HEK293 (cell line): ENCODE results near the gene NECTIN1.
A peak's percentile ranks its signal among the peaks of the same experiment; 100 is the strongest.

Experiments
- CTCF ChIA-PET: fragments of 350-600 bp; formaldehyde crosslinking; extraction: SDS; loops from one replicate; lab custom pipeline; 2021; ENCODE audit warnings: antibody characterized with exemption; lab: Yijun Ruan, JAX
- POLR2A ChIA-PET: fragments of 300-600 bp; formaldehyde crosslinking; extraction: SDS; loops from one replicate; lab custom pipeline; 2020; ENCODE audit warnings: antibody characterized with exemption, inconsistent platforms; lab: Yijun Ruan, JAX
- H3K27ac ChIP-seq: fragments of 200-500 bp; sonication (Bioruptor generic); 2 replicates; pipeline ENCODE4 v1.5.1; 2014; ENCODE audit warnings: low read depth, low read length, control low read depth, inconsistent platforms; ENCODE audit errors: extremely low read depth
- H3K36me3 ChIP-seq, 2 experiments: fragments of 200-500 bp in 1 of 2; sonication (Bioruptor generic) in 1 of 2; 1 replicate in 1 of 2; 2 replicates in 1 of 2; pipeline ENCODE4 v1.5.1; 2014 to 2017; ENCODE audit warnings: inconsistent platforms in 2 of 2, low read length in 2 of 2; ENCODE audit not compliant: control insufficient read depth in 2 of 2, insufficient read depth in 1 of 2
- H3K4me1 ChIP-seq: fragments of 200-500 bp; sonication (Bioruptor generic); 2 replicates; pipeline ENCODE4 v1.5.1; 2014; ENCODE audit warnings: mild to moderate bottlenecking, low read length, inconsistent platforms; ENCODE audit not compliant: control insufficient read depth, insufficient read depth
- H3K4me3 ChIP-seq: 2 replicates; pipeline ENCODE4 v1.5.1; 2011; ENCODE audit warnings: low read depth, mild to moderate bottlenecking, control low read depth, low read length, moderate library complexity
- H3K9me3 ChIP-seq: fragments of 200-500 bp; sonication (Bioruptor generic); 2 replicates; pipeline ENCODE4 v1.5.1; 2014; ENCODE audit warnings: low read depth, low read length, inconsistent platforms; ENCODE audit not compliant: control insufficient read depth, insufficient read depth
- GLIS1 ChIP-seq: fragments of 450-650 bp; formaldehyde crosslinking; IDR thresholded peaks from 2 replicates; pipeline ENCODE4 v1.5.1; 2016; ENCODE audit warnings: missing biosample characterization, missing genetic modification characterization
- KLF1 ChIP-seq: fragments of 450-650 bp; formaldehyde crosslinking; IDR thresholded peaks from 2 replicates; pipeline ENCODE4 v1.5.1; 2016; ENCODE audit warnings: missing biosample characterization, missing genetic modification characterization
- SALL2 ChIP-seq: fragments of 450-650 bp; formaldehyde crosslinking; IDR thresholded peaks from 2 replicates; pipeline ENCODE4 v1.5.0; 2017; ENCODE audit warnings: missing biosample characterization, mild to moderate bottlenecking, missing genetic modification characterization, borderline replicate concordance
- SP3 ChIP-seq: fragments of 450-650 bp; formaldehyde crosslinking; IDR thresholded peaks from 2 replicates; pipeline ENCODE4 v1.5.1; 2016; ENCODE audit warnings: missing biosample characterization, missing genetic modification characterization
- ZBTB10 ChIP-seq: fragments of 450-650 bp; formaldehyde crosslinking; IDR thresholded peaks from 2 replicates; pipeline ENCODE4 v1.5.1; 2016; ENCODE audit warnings: missing biosample characterization, missing genetic modification characterization
- ZBTB17 ChIP-seq: fragments of 450-650 bp; formaldehyde crosslinking; IDR thresholded peaks from 2 replicates; pipeline ENCODE4 v1.5.1; 2016; ENCODE audit warnings: missing biosample characterization, missing genetic modification characterization
- ZBTB44 ChIP-seq: fragments of 450-650 bp; IDR thresholded peaks from 2 replicates; pipeline ENCODE4 v1.5.1; 2018; ENCODE audit warnings: missing biosample characterization, mild to moderate bottlenecking, missing genetic modification characterization
- ZBTB6 ChIP-seq: fragments of 450-650 bp; formaldehyde crosslinking; IDR thresholded peaks from 2 replicates; pipeline ENCODE4 v1.5.1; 2017; ENCODE audit warnings: missing biosample characterization, missing genetic modification characterization
- ZIC2 ChIP-seq: fragments of 450-650 bp; formaldehyde crosslinking; IDR thresholded peaks from 2 replicates; pipeline ENCODE4 v1.5.1; 2016; ENCODE audit warnings: missing biosample characterization, missing genetic modification characterization
- ZNF10 ChIP-seq: fragments of 450-650 bp; formaldehyde crosslinking; IDR thresholded peaks from 2 replicates; pipeline ENCODE4 v1.5.1; 2017; ENCODE audit warnings: missing biosample characterization, missing genetic modification characterization
- ZNF169 ChIP-seq: fragments of 450-650 bp; formaldehyde crosslinking; IDR thresholded peaks from 2 replicates; pipeline ENCODE4 v1.5.1; 2016; ENCODE audit warnings: missing biosample characterization, missing genetic modification characterization
- ZNF202 ChIP-seq: fragments of 450-650 bp; formaldehyde crosslinking; IDR thresholded peaks from 2 replicates; pipeline ENCODE4 v1.5.1; 2016; ENCODE audit warnings: missing biosample characterization, missing genetic modification characterization, borderline replicate concordance
- ZNF341 ChIP-seq: fragments of 450-650 bp; formaldehyde crosslinking; IDR thresholded peaks from 2 replicates; pipeline ENCODE4; 2016; ENCODE audit warnings: low read depth, missing biosample characterization, missing genetic modification characterization
- ZNF391 ChIP-seq: fragments of 450-650 bp; formaldehyde crosslinking; IDR thresholded peaks from 2 replicates; pipeline ENCODE4 v1.5.1; 2016; ENCODE audit warnings: low read depth, missing biosample characterization, missing genetic modification characterization, borderline replicate concordance
- ZNF416 ChIP-seq: fragments of 450-650 bp; formaldehyde crosslinking; IDR thresholded peaks from 2 replicates; pipeline ENCODE4 v1.5.1; 2016; ENCODE audit warnings: missing biosample characterization, missing genetic modification characterization
- ZNF558 ChIP-seq: fragments of 450-650 bp; formaldehyde crosslinking; IDR thresholded peaks from 2 replicates; pipeline ENCODE4 v1.5.1; 2016; ENCODE audit warnings: missing biosample characterization, missing genetic modification characterization
- ZNF621 ChIP-seq: fragments of 450-650 bp; formaldehyde crosslinking; IDR thresholded peaks from 2 replicates; pipeline ENCODE4 v1.5.1; 2017; ENCODE audit warnings: missing biosample characterization, missing genetic modification characterization
- ZNF629 ChIP-seq: fragments of 450-650 bp; formaldehyde crosslinking; IDR thresholded peaks from 2 replicates; pipeline ENCODE4 v1.5.1; 2017; ENCODE audit warnings: missing biosample characterization, missing genetic modification characterization
- ZNF785 ChIP-seq: fragments of 450-650 bp; formaldehyde crosslinking; IDR thresholded peaks from 2 replicates; pipeline ENCODE4 v1.5.1; 2016; ENCODE audit warnings: missing biosample characterization, missing genetic modification characterization
- ZNF843 ChIP-seq: fragments of 450-650 bp; formaldehyde crosslinking; IDR thresholded peaks from 2 replicates; pipeline ENCODE4 v1.5.1; 2016; ENCODE audit warnings: missing biosample characterization, missing genetic modification characterization

NECTIN1 gene

DNA sequence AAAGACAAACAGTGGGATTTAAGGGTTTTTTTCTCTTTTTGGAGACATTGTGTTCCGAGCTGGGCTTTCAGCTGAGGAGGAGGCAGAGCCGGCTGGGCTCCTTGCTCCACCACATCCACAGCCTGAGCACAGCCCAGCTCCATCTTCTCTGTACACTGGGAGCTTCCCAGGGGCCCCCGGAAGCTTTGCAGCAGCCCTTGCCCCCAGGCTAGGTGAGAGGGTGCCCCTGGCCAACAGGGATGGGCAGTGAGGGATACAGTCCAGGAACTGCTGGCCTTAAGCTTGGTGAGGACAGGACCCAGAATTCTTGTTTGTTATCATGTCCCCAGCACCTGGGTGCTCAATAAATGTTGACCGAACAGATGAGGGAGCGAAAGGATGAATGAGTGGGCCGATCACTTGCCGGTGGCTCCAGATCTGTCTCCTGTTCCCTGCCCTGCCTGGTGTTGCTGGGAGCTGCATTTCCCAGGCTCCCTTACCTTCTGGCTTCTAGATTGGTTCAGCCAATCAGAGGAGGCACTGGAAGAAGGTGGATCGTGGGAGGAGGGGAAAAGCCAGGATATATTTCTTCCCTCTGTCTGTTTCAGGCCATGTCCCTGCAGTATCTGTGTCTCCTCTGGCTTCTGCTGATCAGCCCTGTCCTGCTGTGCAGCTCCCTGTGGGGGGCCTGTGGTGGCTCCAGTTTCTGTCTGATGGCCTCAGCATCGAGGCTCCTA, 26.5 kb upstream of the NECTIN1 start:
- no peaks in the 10 kb centered on the region for H3K9me3 ChIP-seq
- no peak overlapping the region for H3K27ac ChIP-seq
- no peaks in the 10 kb centered on the region for H3K4me1 ChIP-seq
- H3K36me3 ChIP-seq: no peaks in the 10 kb centered on the region
- H3K4me3 ChIP-seq: no peak overlapping the region
- CTCF ChIA-PET: interaction anchor here (0.6 to 1.5 kb wide), 2 partner anchors 36 to 353 kb away, joined by 3 to 5 read pairs; no protein-coding TSS in a partner anchor
- TF ChIP-seq ZNF843 (tag by site-specific recombination) (no peak), ZBTB17 (tag by site-specific recombination) (0 out of 2 replicates have a peak, but pooled peaks have one; percentile 27), ZIC2 (tag by site-specific recombination) (peak; percentile 78), SP3 (tag by site-specific recombination) (no peak), ZNF341 (tag by site-specific recombination) (no peak), ZNF416 (tag by site-specific recombination) (no peak), GLIS1 (tag by site-specific recombination) (peak; percentile 51; the same call in 1 of the 2 replicates), ZNF785 (tag by site-specific recombination) (no peak), ZNF169 (tag by site-specific recombination) (no peak), ZBTB6 (no peak; the same call in 1 of the 2 replicates)
- POLR2A ChIA-PET: no interaction called here

GRCh38 chr11:119754656-119755355, 25.8 kb upstream of the NECTIN1 start:
- no peak for TF ChIP-seq ZBTB10 (tag by site-specific recombination)
- Histone ChIP-seq H3K27ac (no peak overlapping the region), H3K4me1 (no peaks in the 10 kb centered on the region), H3K9me3 (no peaks in the 10 kb centered on the region), H3K36me3 (no peaks in the 10 kb centered on the region), H3K4me3 (no peak overlapping the region)
- ChIA-PET POLR2A (no interaction called here), CTCF (interaction anchor here (1.5 kb wide), 1 partner anchor 354 kb away, joined by 5 read pairs; no protein-coding TSS in a partner anchor)

DNA sequence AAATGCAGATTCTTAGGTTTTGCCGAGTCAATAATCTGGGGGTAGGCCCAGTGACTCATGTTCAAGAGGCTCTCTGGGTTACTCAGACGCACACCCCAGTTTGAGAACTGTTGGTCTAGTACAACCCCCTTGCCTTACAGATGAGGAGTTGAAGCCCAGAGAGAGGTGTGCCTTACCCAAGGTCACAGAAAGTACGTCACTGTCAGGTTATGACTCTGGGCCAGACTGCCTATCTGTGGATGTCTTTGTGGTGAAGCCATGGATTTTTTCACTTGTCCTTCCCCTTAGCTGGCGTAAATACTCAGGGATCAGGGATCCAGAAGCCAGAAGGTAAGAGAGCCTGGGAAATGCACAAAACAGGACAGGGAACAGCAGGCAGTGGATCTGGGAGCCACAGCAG, 25.2 kb upstream of the NECTIN1 start:
- Histone ChIP-seq H3K4me3 (no peak overlapping the region), H3K9me3 (no peaks in the 10 kb centered on the region), H3K4me1 (no peaks in the 10 kb centered on the region), H3K27ac (no peak overlapping the region), H3K36me3 (no peaks in the 10 kb centered on the region)
- ChIA-PET CTCF (no interaction called here), POLR2A (no interaction called here)
- TF ChIP-seq ZNF621 (tag by site-specific recombination) (no peak), SALL2 (tag by site-specific recombination) (no peak), ZNF416 (tag by site-specific recombination) (no peak), ZNF391 (tag by site-specific recombination) (no peak), ZNF10 (tag by site-specific recombination) (no peak), ZNF629 (tag by site-specific recombination) (no peak), ZNF202 (tag by site-specific recombination) (no peak), ZNF558 (tag by site-specific recombination) (no peak), ZBTB44 (tag by site-specific recombination) (no peak), KLF1 (no peak)
